GM18519 (cell line): Measurements from ENCODE around the gene PGS1.

Experiments used
- ATAC-seq: cut with Tn5 transposase; IDR thresholded peaks from one replicate; pipeline ENCODE4 v1.9.1; 2021; ENCODE audit warnings: mild to moderate bottlenecking, moderate library complexity; ENCODE audit not compliant: unreplicated experiment, low FRiP score

The PGS1 gene

DNA sequence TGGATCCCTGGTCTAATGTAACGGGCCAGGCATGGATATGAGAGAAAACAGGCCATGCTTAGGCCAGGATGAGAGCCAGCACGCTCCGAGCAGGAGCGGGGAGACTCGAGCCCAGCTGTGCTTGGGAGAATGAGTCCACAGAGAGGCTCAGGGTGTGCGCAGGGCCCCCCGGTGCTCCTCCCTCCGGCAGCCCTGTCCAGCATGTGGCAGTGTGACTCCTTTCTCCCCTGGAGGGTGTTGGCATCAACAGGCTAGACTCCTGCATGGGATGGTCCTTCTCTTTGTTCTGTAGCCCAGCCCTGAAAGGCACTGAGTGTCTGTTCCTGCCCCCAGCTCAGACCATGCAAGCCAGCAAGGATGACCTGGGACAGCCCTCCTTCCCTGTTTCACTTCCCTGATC, 23.4 kb downstream of the PGS1 start:
- no peak for ATAC-seq

GRCh38 chr17:78403822-78404221, 25.4 kb downstream of the PGS1 start:
- no peak for ATAC-seq

- no peak for ATAC-seq
Measured at GRCh38 chr17:78406396-78406795, 27.9 kb downstream of the PGS1 start.

- ATAC-seq = no peak
Measured at GRCh38 chr17:78406920-78407319, 28.5 kb downstream of the PGS1 start.

DNA sequence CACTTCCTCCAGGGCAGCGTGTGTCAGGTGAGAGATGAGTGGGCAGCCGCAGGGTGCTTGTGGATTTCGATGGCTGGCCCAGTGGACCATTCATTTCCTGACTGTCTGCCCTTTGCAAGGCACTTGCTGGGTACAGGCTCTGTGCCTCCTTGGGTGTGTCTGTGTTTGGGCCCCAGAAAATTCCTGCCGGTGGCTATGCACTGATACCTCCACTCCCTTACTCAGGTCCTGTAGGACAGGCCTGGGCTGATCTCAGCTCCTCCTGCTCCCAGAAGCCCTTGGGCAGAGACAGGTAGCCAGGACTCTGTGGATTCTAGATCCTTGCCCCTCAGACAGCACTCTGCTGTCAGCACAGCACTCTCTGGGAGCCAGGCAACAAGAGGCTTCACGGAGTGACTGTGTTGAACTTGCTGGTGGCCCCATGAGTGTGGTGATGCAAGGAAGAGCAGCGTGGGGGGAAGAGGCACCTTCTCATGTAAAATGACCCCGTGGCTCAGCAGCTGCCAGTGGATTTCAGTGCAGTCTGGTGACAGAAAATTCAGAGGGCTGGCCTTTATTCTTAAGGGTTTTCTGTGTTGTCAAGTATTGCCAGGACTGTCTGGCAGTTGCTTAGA, 29.0 kb downstream of the PGS1 start:
- ATAC-seq = no peak

DNA sequence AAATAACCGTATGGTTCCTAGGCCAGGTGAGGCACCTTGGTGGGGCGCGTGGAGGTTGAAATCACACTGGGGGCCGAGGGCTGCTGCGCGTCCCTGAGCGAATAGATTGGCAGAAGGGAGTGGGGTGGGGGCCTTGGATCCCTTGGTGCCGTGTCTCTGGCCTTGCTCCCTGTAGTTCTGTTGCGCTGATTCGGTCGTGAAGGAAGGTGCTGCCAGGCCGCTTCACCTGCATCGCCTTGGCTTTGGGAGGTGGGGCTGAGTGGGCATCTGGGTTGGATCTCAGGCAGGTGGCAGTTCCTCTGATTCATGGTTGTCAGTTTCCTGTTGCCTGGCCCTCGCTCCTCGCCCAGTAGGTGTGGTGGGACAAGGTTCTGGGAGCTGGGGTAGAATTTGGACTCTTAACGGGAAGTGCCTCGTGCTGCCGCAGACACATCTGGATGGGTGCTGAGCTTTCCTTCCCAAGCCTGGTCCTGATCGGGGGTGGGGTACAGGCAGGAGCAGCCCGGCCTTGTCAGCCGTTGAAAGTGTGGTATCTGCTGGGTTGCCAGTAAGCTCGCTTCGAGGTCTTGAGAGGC, 30.1 kb downstream of the PGS1 start:
- ATAC-seq = no peak

DNA sequence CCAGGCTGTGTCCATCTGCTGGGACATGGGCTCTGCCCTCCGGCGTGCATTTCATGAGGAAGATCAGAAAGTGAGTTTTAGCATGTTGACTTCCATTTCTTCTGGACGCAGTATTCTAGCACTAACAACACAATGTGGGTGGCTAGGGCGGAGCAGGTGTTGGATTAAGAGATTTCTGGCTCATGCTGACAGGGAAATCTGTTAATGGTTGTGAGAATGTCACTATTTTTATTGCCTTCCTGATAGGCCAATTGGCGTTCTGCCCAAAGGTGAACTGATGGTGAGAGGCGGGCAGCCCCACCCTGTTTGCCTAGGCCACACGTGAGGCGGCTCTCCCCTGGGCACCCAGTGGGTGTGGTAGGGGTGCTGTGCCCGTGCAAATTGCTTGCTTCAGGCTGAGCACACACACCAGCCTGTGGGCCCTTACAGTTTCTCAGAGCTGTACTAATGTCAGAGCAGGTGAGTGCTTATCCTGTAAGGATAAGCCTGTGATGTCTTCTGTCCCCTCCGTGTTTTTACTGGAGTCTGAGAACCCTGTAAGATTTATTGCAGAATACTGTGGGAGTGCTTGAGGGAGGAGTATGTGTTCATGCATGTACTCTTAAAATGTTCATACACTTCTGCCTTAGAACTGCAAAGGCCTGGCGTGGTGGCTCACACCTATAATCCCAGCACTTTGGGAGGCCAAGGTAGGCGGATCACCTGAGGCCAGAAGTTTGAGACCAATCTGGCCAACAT, 30.9 kb downstream of the PGS1 start:
- no peak for ATAC-seq

DNA sequence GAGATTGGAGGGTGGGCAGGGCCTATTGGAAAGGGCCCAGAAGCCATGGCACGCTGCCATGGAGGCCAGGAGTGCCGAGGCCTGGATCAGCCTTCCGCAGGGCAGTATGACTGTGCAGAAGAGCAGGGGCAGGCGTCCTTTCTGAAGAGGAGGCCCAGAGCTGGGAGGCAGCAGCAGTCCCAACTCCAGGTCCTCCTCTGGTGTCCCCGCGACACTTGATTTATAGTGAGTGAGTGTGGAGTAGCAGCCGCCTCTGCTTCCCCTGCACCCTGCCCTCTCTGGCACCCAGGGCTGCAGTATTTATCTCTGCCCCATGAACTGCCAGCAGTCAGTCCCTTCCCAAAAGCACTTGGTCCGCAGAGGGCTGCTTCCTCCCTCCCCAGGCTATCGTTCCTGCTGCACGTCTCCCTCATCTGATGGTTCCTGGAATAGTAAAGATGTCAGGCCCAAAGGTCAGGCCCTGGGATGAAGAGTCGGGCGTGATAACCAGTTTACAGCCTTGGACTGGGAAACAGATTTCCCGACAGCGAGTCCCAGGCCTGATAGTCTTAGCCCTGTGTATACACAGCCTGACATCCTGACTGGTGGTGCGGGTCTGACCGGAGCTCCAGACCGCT, 32.9 kb downstream of the PGS1 start:
- ATAC-seq = no peak

- no peak for ATAC-seq
Measured at GRCh38 chr17:78412403-78412802, 34.0 kb downstream of the PGS1 start.

DNA sequence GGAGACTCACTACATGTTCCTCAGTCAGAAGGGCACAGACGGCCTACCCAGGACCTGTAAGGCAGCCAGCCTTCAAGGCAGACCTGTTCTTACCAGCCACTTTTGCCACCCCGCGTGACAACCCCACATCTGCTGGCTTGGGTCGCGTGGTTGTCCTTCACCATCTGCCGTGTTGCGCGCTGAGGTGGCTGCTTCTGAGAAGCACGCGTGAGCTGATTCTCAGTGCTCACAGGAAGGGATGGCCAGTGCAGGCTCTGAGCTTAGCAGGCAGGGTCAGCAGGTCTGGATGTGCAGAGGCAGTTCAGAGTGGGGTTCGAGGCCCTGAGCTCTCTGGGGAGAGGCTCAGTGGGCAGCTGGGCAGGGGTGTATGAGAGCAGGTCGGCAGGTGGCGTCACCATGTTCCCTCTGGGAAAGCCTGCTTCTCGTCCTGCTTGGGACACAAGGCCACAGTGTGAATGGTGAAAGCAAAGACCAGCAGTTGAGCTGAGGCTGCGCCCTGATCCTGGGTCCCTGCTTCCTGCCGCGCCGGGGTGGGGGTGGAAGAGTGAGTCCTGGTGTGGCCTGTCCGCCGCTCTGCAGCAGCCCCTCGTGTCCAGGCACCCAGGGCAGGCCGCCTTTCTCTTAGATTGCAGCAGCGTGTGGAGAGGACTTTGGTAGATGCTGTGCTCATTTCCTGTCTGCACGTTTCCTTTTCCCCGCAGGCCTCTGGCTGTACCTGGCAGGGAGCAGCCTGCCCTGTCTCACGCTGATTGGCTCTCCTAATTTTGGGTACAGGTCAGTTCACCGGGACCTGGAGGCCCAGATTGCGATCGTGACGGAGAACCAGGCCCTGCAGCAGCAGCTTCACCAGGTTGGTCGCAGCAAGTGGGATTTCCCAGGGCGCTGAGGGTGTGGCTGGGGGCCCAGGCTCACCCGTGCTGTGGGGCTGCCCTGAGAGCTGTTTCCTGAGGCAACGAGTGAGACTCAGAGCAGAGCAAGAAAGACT, 36.0 kb downstream of the PGS1 start:
- no peak for ATAC-seq

- no peak for ATAC-seq
Measured at GRCh38 chr17:78415821-78416711, 37.6 kb downstream of the PGS1 start.

- ATAC-seq = no peak
Measured at GRCh38 chr17:78416791-78417530, 38.5 kb downstream of the PGS1 start.

- ATAC-seq = no peak
Measured at GRCh38 chr17:78417531-78417909, 39.1 kb downstream of the PGS1 start.

- ATAC-seq = no peak
Measured at GRCh38 chr17:78418326-78419026, 40.0 kb downstream of the PGS1 start.

- no peak for ATAC-seq
Measured at GRCh38 chr17:78419970-78420815, 41.7 kb downstream of the PGS1 start.

DNA sequence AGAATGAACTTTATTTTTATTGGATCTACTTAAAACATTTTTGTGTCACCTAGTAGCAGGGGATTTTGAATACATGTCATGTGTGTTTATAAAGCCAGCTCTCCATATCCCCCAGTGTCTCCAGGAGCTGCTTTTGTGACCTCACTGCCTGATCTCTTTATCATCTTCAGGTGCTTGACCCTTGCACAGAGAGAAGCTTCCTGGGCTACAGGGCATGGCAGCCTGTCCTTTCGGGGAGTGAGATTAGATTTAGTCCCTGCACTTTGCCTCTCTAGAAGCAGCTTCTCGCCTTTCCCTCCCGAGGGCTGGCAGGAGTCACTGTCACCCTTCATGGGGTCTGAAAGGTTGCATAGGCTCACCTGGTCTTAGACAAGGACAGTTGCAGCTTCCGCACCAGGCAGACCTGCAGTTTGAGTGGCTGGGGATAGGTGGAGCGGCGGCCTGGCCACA, 42.7 kb downstream of the PGS1 start:
- no peak for ATAC-seq
